HepG2 (cell line): ENCODE data around the gene CIB2. TPM values are rescaled to one million over a fixed set of nuclear protein-coding genes. Genes with fewer than 3 reads are reported as not detected.

Experiments
- ATAC-seq: fragments of 200-7000 bp; cut with Tn5 transposase; 3 replicates; pipeline ENCODE4 v1.9.1; 2020; ENCODE audit warnings: mild to moderate bottlenecking, moderate library complexity
- BruUV-seq: library from RNA; stranded (reverse); fragments of 400-500 nt; replicated peaks from 2 replicates; lab custom pipeline; 2021; lab: Mats Ljungman, UMichigan
- CTCF ChIA-PET: fragments of 300-600 bp; formaldehyde crosslinking; extraction: SDS; loops from one replicate; lab custom pipeline; 2021; ENCODE audit warnings: low total read pairs, inconsistent platforms, low intra/inter-chr PET ratio; lab: Yijun Ruan, JAX
- POLR2A ChIA-PET: fragments of 350-600 bp; sonication (Branson Sonifier 250); formaldehyde crosslinking; loops from one replicate; lab custom pipeline; 2020; ENCODE audit warnings: antibody characterized with exemption, inconsistent platforms; lab: Yijun Ruan, JAX
- DNase-seq: peaks from one replicate; pipeline ENCODE4 v3.0.0-alpha.2; 2015; ENCODE audit warnings: low spot score
- FAIRE-seq: peaks from 3 replicates; lab custom pipeline; 2011; peaks lifted over from hg19 to GRCh38; lab: Jason Lieb, UNC
- H2AFZ ChIP-seq: one replicate; pipeline ENCODE4 v1.6.1; 2011; ENCODE audit warnings: low read length, inconsistent platforms
- H3K27ac ChIP-seq: fragments of 300-600 bp; 3 replicates; pipeline ENCODE4 v1.8.0; 2011; ENCODE audit warnings: mixed run types, mild to moderate bottlenecking, mixed read lengths, low read length, inconsistent platforms; ENCODE audit not compliant: insufficient read depth; ENCODE audit errors: extremely low read length
- H3K27me3 ChIP-seq, 2 experiments: fragments of 200-600 bp in 1 of 2; 2 replicates in 1 of 2; 3 replicates in 1 of 2; pipeline versions ENCODE4 v1.6.0 to v1.8.0; 2011; ENCODE audit warnings: low read length in 2 of 2, mild to moderate bottlenecking in 2 of 2, moderate library complexity in 2 of 2, inconsistent platforms in 1 of 2; ENCODE audit not compliant: insufficient read depth in 2 of 2, control insufficient read depth in 1 of 2
- H3K36me3 ChIP-seq, 2 experiments: fragments of 200-600 bp in 1 of 2; replicated peaks in 1 of 2; 2 replicates in 1 of 2; 3 replicates in 1 of 2; pipeline versions ENCODE4 v1.5.1 to v1.8.0; 2011; ENCODE audit warnings: low read length in 2 of 2, inconsistent platforms in 1 of 2; ENCODE audit not compliant: insufficient read depth in 2 of 2, control insufficient read depth in 1 of 2
- H3K4me1 ChIP-seq: 2 replicates; pipeline ENCODE4 v1.5.1; 2012; ENCODE audit warnings: low read length, inconsistent platforms; ENCODE audit not compliant: insufficient read depth
- H3K4me2 ChIP-seq: 2 replicates; pipeline ENCODE4 v1.6.0; 2011; ENCODE audit warnings: low read depth, low read length, inconsistent platforms
- H3K4me3 ChIP-seq, 3 experiments: fragments of 200-600 bp in 1 of 3; sonication (generic), shearing (Covaris generic) in 1 of 3; replicated peaks in 1 of 3; 2 replicates each; pipeline ENCODE4 v1.5.1; 2011 to 2016; ENCODE audit warnings: low read length in 3 of 3, inconsistent platforms in 2 of 3, low read depth in 2 of 3, mild to moderate bottlenecking in 2 of 3, control low read depth in 1 of 3, mixed read lengths in 1 of 3; ENCODE audit not compliant: insufficient read depth in 1 of 3
- H3K79me2 ChIP-seq: one replicate; pipeline ENCODE4 v1.6.1; 2011; ENCODE audit warnings: low read length, inconsistent platforms; ENCODE audit not compliant: insufficient read depth
- H3K9ac ChIP-seq: 2 replicates; pipeline ENCODE4 v1.6.0; 2011; ENCODE audit warnings: mild to moderate bottlenecking, low read depth, low read length, inconsistent platforms; ENCODE audit not compliant: insufficient read depth
- H3K9me3 ChIP-seq: 2 replicates; pipeline ENCODE4 v1.5.1; 2012; ENCODE audit warnings: mild to moderate bottlenecking, low read length
- H4K20me1 ChIP-seq: 2 replicates; pipeline ENCODE4 v1.6.0; 2011; ENCODE audit warnings: inconsistent platforms, mild to moderate bottlenecking, low read length, moderate library complexity; ENCODE audit not compliant: insufficient read depth
- FOXK2 ChIP-seq: fragments of 450-650 bp; IDR thresholded peaks from 2 replicates; pipeline ENCODE4 v1.6.1; 2016
- HNRNPH1 ChIP-seq: fragments of 200-400 bp; formaldehyde crosslinking; optimal IDR thresholded peaks from 2 replicates; pipeline ENCODE3; 2017; ENCODE audit warnings: mild to moderate bottlenecking, low read depth, low read length
- MTF2 ChIP-seq: sonication (generic); formaldehyde crosslinking; IDR thresholded peaks from 2 replicates; pipeline ENCODE4 v1.5.0; 2020; ENCODE audit warnings: missing genetic modification reagents, borderline replicate concordance
- PHF21A ChIP-seq: sonication (generic); formaldehyde crosslinking; IDR thresholded peaks from 2 replicates; pipeline ENCODE4 v1.5.0; 2020; ENCODE audit warnings: mild to moderate bottlenecking, missing genetic modification reagents
- SRY ChIP-seq: sonication (generic); formaldehyde crosslinking; IDR thresholded peaks from 2 replicates; pipeline ENCODE4 v1.8.0; 2022; ENCODE audit warnings: mild to moderate bottlenecking, missing genetic modification reagents
- TBL1XR1 ChIP-seq: fragments of 150-350 bp; IDR thresholded peaks from 2 replicates; pipeline ENCODE4 v1.6.1; 2014; ENCODE audit warnings: borderline replicate concordance, low read length; ENCODE audit not compliant: partially characterized antibody
- ZNF274 ChIP-seq: sonication (generic); formaldehyde crosslinking; IDR thresholded peaks from 2 replicates; pipeline ENCODE4 v1.5.1; 2020; ENCODE audit warnings: mild to moderate bottlenecking, missing genetic modification reagents
- ZNF879 ChIP-seq: sonication (generic); formaldehyde crosslinking; IDR thresholded peaks from 2 replicates; pipeline ENCODE4 v1.8.1; 2023; ENCODE audit warnings: missing genetic modification reagents
- WGBS: methylation state at CpG from one replicate; pipeline ENCODE4 v1.1.6; 2017; ENCODE audit warnings: low lambda C conversion rate; 5-methylcytosine and 5-hydroxymethylcytosine counted together
- in situ Hi-C: cut with HindIII; loops from 2 replicates; pipeline ENCODE4 v1.10.0; 2017; ENCODE audit warnings: low pct_unique_long_range_greater_than_20kb; ENCODE audit not compliant: extremely low pct_ligation_motif_present
- intact Hi-C: fragments of 100-400 bp; cut with micrococcal nuclease; formaldehyde crosslinking; loops from one replicate; pipeline ENCODE4 v1.10.0; 2022; ENCODE audit not compliant: unreplicated experiment
- polyA plus RNA-seq, 8 experiments: library from polyadenylated mRNA; depleted of rRNA in 3 of 8; stranded (reverse) in 7 of 8; unstranded in 1 of 8; fragments of >200 nt; fragmentation: Illumina TruSeq in 4 of 8; extraction: Trizol in 4 of 8; gene quantifications; 2 replicates each; pipeline versions ENCODE4 v1.2.1 to v1.2.3, GENCODE V29; 2011 to 2016; ENCODE audit warnings: low read depth in 4 of 8, missing spikeins in 1 of 8, mixed read lengths in 1 of 8; ENCODE audit not compliant: insufficient read depth in 1 of 8
- total RNA-seq, 5 experiments: library from RNA; depleted of rRNA; stranded (reverse); fragments of >200 nt; fragmentation: Illumina TruSeq; extraction: Trizol; gene quantifications; 2 replicates each; pipeline ENCODE4 v1.2.3, GENCODE V29; 2016; ENCODE audit warnings: low read depth in 1 of 5
- TF ChIP-seq, protein P1 (sequence below): sonication (generic); formaldehyde crosslinking; conservative IDR thresholded peaks from 2 replicates; pipeline ENCODE4 v1.8.0; 2022; ENCODE audit warnings: low read depth, missing genetic modification reagents

The CIB2 gene
- total and polyA plus RNA-seq, 2 of the 13 experiments (the other 11 are each of a cell fraction or from before 2014, with no cell fraction given): 1.4 to 1.5 TPM

DNA sequence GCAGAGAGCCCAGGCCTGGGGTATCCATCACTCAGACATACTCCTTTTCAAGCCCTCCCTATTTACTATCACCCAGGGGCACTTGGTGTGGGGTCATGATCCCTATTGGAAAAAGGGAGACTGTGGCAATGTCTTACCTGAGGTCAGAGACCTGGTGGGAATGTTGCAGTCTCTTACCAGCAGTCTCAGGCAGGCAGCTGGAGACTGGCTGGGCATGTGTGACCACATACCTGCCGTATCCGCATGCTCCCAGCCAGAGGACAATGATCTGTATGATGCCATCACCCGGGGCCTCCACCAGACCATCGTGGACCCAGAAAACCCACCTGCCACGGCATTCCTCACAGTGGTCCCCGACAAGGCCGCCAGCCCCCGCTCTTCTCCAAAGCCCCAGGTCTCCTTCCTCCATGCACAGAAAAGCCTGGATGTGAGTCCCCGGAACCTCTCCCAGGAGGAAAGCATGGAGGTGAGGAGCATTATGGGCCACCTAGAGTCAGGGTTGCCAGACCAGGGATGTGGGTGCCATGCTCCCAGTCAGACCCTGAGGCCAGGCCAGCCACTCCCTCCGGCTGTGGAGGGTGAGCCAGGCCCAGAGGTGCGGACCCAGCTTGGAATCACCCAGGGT lies 33.0 kb downstream of the CIB2 start (continued):
- TF ChIP-seq, protein P1, sequence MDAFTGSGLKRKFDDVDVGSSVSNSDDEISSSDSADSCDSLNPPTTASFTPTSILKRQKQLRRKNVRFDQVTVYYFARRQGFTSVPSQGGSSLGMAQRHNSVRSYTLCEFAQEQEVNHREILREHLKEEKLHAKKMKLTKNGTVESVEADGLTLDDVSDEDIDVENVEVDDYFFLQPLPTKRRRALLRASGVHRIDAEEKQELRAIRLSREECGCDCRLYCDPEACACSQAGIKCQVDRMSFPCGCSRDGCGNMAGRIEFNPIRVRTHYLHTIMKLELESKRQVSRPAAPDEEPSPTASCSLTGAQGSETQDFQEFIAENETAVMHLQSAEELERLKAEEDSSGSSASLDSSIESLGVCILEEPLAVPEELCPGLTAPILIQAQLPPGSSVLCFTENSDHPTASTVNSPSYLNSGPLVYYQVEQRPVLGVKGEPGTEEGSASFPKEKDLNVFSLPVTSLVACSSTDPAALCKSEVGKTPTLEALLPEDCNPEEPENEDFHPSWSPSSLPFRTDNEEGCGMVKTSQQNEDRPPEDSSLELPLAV (CRISPR knock-in tag): no peak
- TF ChIP-seq, all 625 proteins: peak for 0

DNA sequence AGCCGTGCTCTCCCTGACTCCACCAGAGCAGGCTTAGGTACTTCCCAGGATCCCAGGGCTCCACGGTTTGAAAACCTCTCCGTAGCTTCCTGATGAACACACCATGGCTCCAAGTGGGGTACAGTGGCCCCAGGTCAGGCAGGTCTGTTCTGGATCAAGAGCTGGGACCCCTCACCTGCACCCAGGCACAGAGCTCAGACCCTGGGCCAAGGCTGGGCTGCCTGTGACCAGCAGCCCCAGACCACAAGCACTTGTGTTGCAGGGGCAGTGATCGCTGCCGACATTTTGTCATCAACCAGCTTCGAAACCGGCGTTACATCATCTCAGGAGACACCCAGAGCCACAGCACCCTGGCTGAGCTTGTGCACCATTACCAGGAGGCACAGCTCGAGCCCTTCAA lies 33.6 kb downstream of the CIB2 start:
- no peak for FAIRE-seq
- Histone ChIP-seq H3K9me3 (no peaks in the 10 kb centered on the region), H3K4me1 (peaks cover under 1% of the 10 kb centered on the region; the same call in 1 of the 2 replicates), H3K4me2 (no peak overlapping the region), H3K4me3 (no peak overlapping the region), H3K27ac (no peak overlapping the region), H3K9ac (no peak overlapping the region), H3K36me3 (no peaks in the 10 kb centered on the region), H2AFZ (no peak overlapping the region), H3K27me3 (peaks cover 0 to 3% of the 10 kb centered on the region in 2 experiments; a peak in 2 of 5 replicates), H3K79me2 (no peaks in the 10 kb centered on the region), H4K20me1 (no peaks in the 10 kb centered on the region)
- DNase-seq: no peak
- no peak for TF ChIP-seq ZNF274
- no peak for TF ChIP-seq HNRNPH1
- TF ChIP-seq ZNF879 (CRISPR knock-in tag): no peak
- no peak for TF ChIP-seq FOXK2
- TF ChIP-seq TBL1XR1: no peak
- TF ChIP-seq PHF21A (CRISPR knock-in tag): no peak
- TF ChIP-seq SRY (CRISPR knock-in tag): no peak
- no peak for TF ChIP-seq MTF2
- in situ Hi-C loops (no loop called here), intact Hi-C loops (no loop called here)
- BruUV-seq: no TSS peak
- CTCF ChIA-PET: no interaction called here
- WGBS: 31% methylated on average over 4 of the region's 9 CpGs
- ATAC-seq: no peak
- POLR2A ChIA-PET: no interaction called here
